BJ (cell line): Measurements from ENCODE around the gene OR2L2. TPM values are rescaled to one million over a fixed set of nuclear protein-coding genes. Genes with fewer than 3 reads are reported as not detected.

Experiments
- CTCF ChIA-PET: fragments of 350-600 bp; formaldehyde crosslinking; extraction: SDS; loops from one replicate; lab custom pipeline; 2021; ENCODE audit warnings: antibody characterized with exemption, inconsistent platforms; lab: Yijun Ruan, JAX
- POLR2A ChIA-PET: fragments of 300-600 bp; sonication (Branson Sonifier 250); formaldehyde crosslinking; extraction: SDS; loops from one replicate; lab custom pipeline; 2021; ENCODE audit warnings: antibody characterized with exemption; lab: Charles Lee
- DNase-seq: peaks from one replicate; pipeline ENCODE4 v3.0.0-alpha.2; 2011; ENCODE audit warnings: low read depth
- H3K27me3 ChIP-seq: 2 replicates; pipeline ENCODE4 v1.6.0; 2011; ENCODE audit warnings: low read length; ENCODE audit not compliant: control insufficient read depth, insufficient read depth
- H3K36me3 ChIP-seq: 2 replicates; pipeline ENCODE4 v1.5.1; 2011; ENCODE audit warnings: low read length; ENCODE audit not compliant: control insufficient read depth, insufficient read depth
- H3K4me3 ChIP-seq: 2 replicates; pipeline ENCODE4 v1.5.1; 2011; ENCODE audit warnings: low read depth, mild to moderate bottlenecking, control low read depth, low read length
- CTCF ChIP-seq: IDR thresholded peaks from 2 replicates; pipeline ENCODE4 v1.5.1; 2011; ENCODE audit warnings: low read depth, mild to moderate bottlenecking, control low read depth, inconsistent platforms, low read length, moderate library complexity; ENCODE audit not compliant: insufficient read depth
- polyA minus RNA-seq: library from RNA; depleted of rRNA, polyadenylated mRNA; stranded (reverse); fragments of >200 nt; gene quantifications from 2 replicates; pipeline ENCODE4 v1.2.3, GENCODE V29; 2011; rRNA and poly(A)+ RNA removed
- polyA plus RNA-seq: library from polyadenylated mRNA; depleted of rRNA; stranded (reverse); fragments of >200 nt; gene quantifications from 2 replicates; pipeline ENCODE4 v1.2.3, GENCODE V29; 2011; rRNA removed

Gene OR2L2
- polyA plus RNA-seq (not detected in 2 replicates), polyA minus RNA-seq (not detected in 2 replicates)

GRCh38 chr1:248029770-248030169 lies at the start of gene OR2L2:
TSS of gene OR2L2 (plus strand) at chr1:248030070. CDS start at chr1:248038268, 8,198 bp downstream.
- POLR2A ChIA-PET = no interaction called here
- no peak for TF ChIP-seq CTCF
- Histone ChIP-seq H3K27me3 (no peaks in the 10 kb centered on the region), H3K4me3 (no peak within 1 kb of the TSS), H3K36me3 (no peaks in the 10 kb centered on the region)
- no peak for DNase-seq
- CTCF ChIA-PET = no interaction called here

GRCh38 chr1:247992986-247993385 lies 36.9 kb upstream of the OR2L2 start:
- DNase-seq = no peak
- H3K4me3 ChIP-seq = no peak overlapping the region
- H3K36me3 ChIP-seq = no peaks in the 10 kb centered on the region
- ChIA-PET CTCF (no interaction called here), POLR2A (no interaction called here)
- H3K27me3 ChIP-seq = no peaks in the 10 kb centered on the region
- TF ChIP-seq CTCF = no peak

- DNase-seq = no peak
- Histone ChIP-seq H3K36me3 (no peaks in the 10 kb centered on the region), H3K4me3 (no peak overlapping the region), H3K27me3 (no peaks in the 10 kb centered on the region)
- CTCF ChIA-PET = no interaction called here
- TF ChIP-seq CTCF = no peak
- POLR2A ChIA-PET = no interaction called here
Measured at GRCh38 chr1:247998811-247999210, 31.1 kb upstream of the OR2L2 start.

- Histone ChIP-seq H3K27me3 (no peaks in the 10 kb centered on the region), H3K4me3 (no peak overlapping the region), H3K36me3 (no peaks in the 10 kb centered on the region)
- POLR2A ChIA-PET = no interaction called here
- DNase-seq = no peak
- TF ChIP-seq CTCF = no peak
- CTCF ChIA-PET = no interaction called here
Measured at GRCh38 chr1:248000169-248000568, 29.7 kb upstream of the OR2L2 start.

GRCh38 chr1:248007778-248008177 lies 22.1 kb upstream of the OR2L2 start:
- TF ChIP-seq CTCF = no peak
- H3K4me3 ChIP-seq = no peak overlapping the region
- no peak for DNase-seq
- ChIA-PET POLR2A (no interaction called here), CTCF (no interaction called here)
- no peaks in the 10 kb centered on the region for H3K36me3 ChIP-seq
- no peaks in the 10 kb centered on the region for H3K27me3 ChIP-seq
